ENCODE measurements around the gene NCAPG2. TPM values are rescaled to one million over a fixed set of nuclear protein-coding genes. Genes with fewer than 3 reads are reported as not detected.
"Not testable (repeated sequence)": the region's sequence is repeated elsewhere in the genome, so short reads cannot be mapped to it uniquely, and the experiment has no call there.

Gene NCAPG2
- total RNA-seq, 1 donor from 2014 or later, result 46.1 TPM

DNA sequence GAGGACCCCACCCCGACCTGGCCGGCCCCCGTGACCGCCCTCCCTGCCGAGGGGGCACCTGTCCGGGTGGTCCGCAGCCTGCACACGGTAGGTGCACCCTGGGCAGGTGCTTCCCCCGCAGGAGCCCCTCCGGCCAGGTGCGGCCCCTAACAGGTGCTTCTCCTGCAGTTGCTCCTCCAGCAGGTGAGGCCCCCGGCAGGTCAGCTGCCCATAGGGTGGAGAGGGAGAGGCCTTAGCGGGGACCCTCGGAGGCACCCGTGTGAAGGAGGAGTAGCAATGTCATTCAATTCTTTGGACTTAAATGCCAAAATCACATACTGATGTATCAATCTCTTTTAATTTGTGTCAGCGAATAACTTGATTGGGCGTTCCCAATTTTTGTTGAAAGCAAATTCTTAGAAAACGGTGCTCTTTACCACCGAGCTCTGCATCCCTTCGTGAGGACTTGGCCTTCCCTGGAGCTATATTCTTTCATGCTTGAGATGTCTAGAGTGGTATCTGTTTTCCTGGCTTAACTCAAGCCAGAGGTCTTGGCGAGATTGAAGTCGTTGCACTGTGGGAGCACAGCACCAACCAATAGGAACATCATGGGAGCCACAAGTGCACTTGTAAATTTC lies 738 bp upstream of the NCAPG2 start:
- no peaks in the 10 kb centered on the region for H3K27me3 Mint-ChIP-seq
- no peaks in the 10 kb centered on the region for H3K36me3 Mint-ChIP-seq
- H3K27ac Mint-ChIP-seq, result peak overlapping the region; percentile 46
- TF ChIP-seq, protein P1, sequence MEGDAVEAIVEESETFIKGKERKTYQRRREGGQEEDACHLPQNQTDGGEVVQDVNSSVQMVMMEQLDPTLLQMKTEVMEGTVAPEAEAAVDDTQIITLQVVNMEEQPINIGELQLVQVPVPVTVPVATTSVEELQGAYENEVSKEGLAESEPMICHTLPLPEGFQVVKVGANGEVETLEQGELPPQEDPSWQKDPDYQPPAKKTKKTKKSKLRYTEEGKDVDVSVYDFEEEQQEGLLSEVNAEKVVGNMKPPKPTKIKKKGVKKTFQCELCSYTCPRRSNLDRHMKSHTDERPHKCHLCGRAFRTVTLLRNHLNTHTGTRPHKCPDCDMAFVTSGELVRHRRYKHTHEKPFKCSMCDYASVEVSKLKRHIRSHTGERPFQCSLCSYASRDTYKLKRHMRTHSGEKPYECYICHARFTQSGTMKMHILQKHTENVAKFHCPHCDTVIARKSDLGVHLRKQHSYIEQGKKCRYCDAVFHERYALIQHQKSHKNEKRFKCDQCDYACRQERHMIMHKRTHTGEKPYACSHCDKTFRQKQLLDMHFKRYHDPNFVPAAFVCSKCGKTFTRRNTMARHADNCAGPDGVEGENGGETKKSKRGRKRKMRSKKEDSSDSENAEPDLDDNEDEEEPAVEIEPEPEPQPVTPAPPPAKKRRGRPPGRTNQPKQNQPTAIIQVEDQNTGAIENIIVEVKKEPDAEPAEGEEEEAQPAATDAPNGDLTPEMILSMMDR (conservative IDR thresholded peaks at IDR 0.05), result no peak
- peak overlapping the region; percentile 82 for H3K4me3 Mint-ChIP-seq
- H3K9me3 Mint-ChIP-seq, result peaks cover under 1% of the 10 kb centered on the region
- H3K4me1 Mint-ChIP-seq (ENCODE audit: unreplicated experiment), result peaks cover 19% of the 10 kb centered on the region
- no peak for DNase-seq (ENCODE audit: extremely low spot score, unreplicated experiment)

DNA sequence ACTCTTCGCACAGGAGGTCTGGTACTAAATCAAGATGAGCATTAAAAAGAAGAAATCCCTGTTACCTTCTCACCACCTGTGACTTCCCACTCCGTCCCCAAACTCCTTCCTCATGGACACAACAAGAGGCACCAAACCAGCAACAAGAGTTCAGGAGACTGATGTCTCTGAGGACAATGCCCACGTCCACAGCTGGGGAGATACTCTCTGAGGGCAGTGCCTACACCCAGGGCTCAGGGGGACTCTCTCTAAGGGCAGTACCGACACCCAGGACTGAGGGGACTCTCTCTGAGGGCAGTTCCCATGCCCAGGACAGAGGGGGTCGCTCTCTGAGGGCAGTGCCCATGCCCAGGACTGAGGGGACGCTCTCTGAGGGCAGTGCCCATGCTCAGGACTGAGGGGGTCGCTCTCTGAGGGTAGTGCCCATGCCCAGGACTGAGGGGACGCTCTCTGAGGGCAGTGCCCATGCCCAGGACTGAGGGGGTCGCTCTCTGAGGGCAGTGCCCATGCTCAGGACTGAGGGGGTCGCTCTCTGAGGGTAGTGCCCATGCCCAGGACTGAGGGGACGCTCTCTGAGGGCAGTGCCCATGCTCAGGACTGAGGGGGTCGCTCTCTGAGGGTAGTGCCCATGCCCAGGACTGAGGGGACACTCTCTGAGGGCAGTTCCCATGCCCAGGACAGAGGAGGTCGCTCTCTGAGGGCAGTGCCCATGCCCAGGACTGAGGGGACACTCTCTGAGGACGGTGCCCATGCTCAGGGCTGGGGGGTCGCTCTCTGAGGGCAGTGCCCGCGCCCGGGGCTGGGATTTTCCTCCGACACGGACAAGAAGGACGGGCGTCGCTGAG lies 703 bp downstream of the NCAPG2 start:
- not testable (repeated sequence) for H3K27me3 Mint-ChIP-seq
- H3K27ac Mint-ChIP-seq, result peak overlapping the region; percentile 23

DNA sequence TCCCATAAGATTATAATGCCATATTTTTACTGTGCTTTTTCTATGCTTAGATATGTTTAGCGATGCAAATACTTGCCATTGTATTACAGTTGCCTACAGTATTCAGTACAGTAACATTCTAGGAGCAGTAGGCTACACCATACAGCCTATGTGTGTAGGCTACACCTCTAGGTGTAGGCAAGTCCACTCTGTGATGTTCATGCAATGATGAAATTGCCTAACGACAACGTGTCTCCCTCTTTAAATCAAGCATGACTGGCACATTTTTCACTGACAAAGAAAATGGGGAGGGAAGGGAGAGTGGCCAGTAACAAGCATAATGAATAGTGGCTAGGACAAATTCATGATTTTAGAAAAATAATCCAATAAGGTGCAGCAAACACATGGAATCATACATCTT lies 1.7 kb downstream of the NCAPG2 start:
- no peak for DNase-seq (ENCODE audit: extremely low spot score, unreplicated experiment)
- Mint-ChIP-seq H3K4me3 (peak overlapping the region; percentile 71), H3K27me3 (no peaks in the 10 kb centered on the region), H3K27ac (peak overlapping the region; percentile 14), H3K4me1 (ENCODE audit: unreplicated experiment) (peaks cover 19% of the 10 kb centered on the region), H3K36me3 (peaks cover 4% of the 10 kb centered on the region), H3K9me3 (no peaks in the 10 kb centered on the region)
- TF ChIP-seq, protein P1 (conservative IDR thresholded peaks at IDR 0.05), result no peak

More for the DNA sequence above, 703 bp downstream of the NCAPG2 start:
- H3K36me3 Mint-ChIP-seq; DNase-seq (ENCODE audit: extremely low spot score, unreplicated experiment); H3K9me3 Mint-ChIP-seq: not testable (repeated sequence)
- Mint-ChIP-seq H3K4me3 (peak overlapping the region; percentile 82), H3K4me1 (ENCODE audit: unreplicated experiment) (peaks cover 19% of the 10 kb centered on the region)

DNA sequence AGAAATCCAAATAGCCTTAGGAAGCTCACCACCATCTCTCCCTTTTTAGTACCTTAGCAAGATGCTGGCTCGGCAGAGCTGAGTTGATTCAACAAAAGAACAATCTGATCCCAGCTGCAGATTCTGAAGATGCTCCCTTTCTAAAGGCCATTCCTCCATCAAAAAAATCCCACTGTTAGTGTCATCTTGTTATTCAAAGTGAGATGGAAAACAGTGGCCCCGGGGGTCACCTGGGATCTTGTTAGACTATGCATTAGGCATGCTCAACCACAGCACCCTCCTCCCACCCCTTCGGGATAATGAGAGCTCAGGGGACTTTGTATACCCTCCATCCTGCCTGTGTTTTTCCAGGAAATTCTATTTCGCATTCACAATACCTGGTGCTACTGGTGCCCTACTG lies 2.4 kb downstream of the NCAPG2 start:
- DNase-seq (ENCODE audit: extremely low spot score, unreplicated experiment), result no peak
- Mint-ChIP-seq H3K9me3 (no peaks in the 10 kb centered on the region), H3K36me3 (peaks cover 8% of the 10 kb centered on the region), H3K27ac (no peak overlapping the region), H3K4me1 (ENCODE audit: unreplicated experiment) (peaks cover 19% of the 10 kb centered on the region), H3K27me3 (no peaks in the 10 kb centered on the region), H3K4me3 (peak overlapping the region; percentile 71)
- TF ChIP-seq, protein P1 (conservative IDR thresholded peaks at IDR 0.05), result no peak

DNA sequence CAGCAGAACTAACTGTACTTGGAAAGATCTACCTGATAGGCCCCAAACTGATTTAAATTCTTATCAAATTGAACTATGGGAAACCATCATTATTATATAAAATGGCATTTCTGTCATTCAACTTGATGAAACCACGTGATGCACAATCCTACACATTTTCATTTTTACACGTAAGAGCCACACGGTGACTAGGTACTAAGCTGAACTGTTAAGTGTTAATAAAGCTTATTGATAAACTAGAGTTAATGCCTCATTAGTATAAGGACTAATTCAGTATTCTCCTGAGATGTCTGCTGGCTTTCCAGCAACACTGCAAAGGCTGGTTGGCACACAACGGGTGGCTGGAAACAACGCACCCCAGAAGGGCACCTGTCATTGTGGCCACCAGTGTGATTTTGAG lies 4.6 kb downstream of the NCAPG2 start:
- Mint-ChIP-seq H3K4me1 (ENCODE audit: unreplicated experiment) (peaks cover 14% of the 10 kb centered on the region), H3K4me3 (no peak overlapping the region), H3K9me3 (no peaks in the 10 kb centered on the region), H3K27ac (no peak overlapping the region), H3K27me3 (no peaks in the 10 kb centered on the region), H3K36me3 (peaks cover 8% of the 10 kb centered on the region)
- TF ChIP-seq, protein P1 (conservative IDR thresholded peaks at IDR 0.05), result no peak
- no peak for DNase-seq (ENCODE audit: extremely low spot score, unreplicated experiment)

DNA sequence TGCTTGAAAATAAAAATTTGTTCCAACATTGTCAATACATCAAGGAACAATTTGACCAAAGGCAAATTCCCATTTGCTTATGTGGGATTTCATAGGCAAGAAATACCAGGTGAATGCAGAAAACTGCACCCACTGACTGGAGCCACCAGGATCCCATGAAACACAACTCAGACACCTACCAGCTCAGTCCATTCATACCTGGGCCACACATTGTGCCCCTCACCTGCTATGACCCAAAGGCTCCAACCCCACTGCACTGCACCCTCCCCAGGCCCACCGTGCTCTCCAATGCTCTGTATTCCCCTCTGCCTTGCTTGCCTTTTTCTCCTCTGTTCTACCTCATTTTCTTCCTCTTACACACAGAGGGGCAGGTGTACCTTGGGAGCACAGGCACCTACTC lies 5.3 kb downstream of the NCAPG2 start:
- no peak for DNase-seq (ENCODE audit: extremely low spot score, unreplicated experiment)
- Mint-ChIP-seq H3K36me3 (peaks cover 8% of the 10 kb centered on the region), H3K4me3 (no peak overlapping the region), H3K27me3 (no peaks in the 10 kb centered on the region), H3K4me1 (ENCODE audit: unreplicated experiment) (peaks cover 14% of the 10 kb centered on the region), H3K27ac (no peak overlapping the region), H3K9me3 (no peaks in the 10 kb centered on the region)
- TF ChIP-seq, protein P1 (conservative IDR thresholded peaks at IDR 0.05), result no peak

Data from type B pancreatic cell (in vitro differentiated cells).